ENCODE results near the gene SIK2.

The SIK2 gene

DNA sequence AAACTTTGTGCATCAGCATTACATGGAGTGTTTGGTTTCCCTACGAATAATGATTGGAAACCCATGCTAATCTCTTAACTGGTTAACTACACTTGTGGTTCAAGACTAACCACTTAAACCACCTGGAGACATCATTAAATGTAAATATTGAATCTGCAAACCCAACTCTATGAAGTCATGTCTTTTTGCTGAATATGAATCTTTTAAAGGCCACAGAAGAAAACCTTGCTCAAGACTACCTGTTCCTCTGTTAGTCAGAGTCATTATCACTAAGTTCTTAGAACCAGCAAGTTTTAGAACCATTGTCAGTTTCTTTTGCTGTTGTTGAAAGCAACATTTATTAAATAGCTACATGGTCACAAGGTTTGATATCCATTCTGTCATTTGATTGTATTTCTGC, 70.7 kb downstream of the SIK2 start:
- Histone ChIP-seq H3K36me3 (ENCODE audit: insufficient read depth, low read length) (no peaks in the 10 kb centered on the region), H3K9ac (ENCODE audit: low read depth, low read length) (no peak overlapping the region), H3K4me1 (ENCODE audit: insufficient read depth, low read length) (no peaks in the 10 kb centered on the region), H3K9me3 (ENCODE audit: control insufficient read depth, insufficient read depth, low read length) (no peaks in the 10 kb centered on the region)

DNA sequence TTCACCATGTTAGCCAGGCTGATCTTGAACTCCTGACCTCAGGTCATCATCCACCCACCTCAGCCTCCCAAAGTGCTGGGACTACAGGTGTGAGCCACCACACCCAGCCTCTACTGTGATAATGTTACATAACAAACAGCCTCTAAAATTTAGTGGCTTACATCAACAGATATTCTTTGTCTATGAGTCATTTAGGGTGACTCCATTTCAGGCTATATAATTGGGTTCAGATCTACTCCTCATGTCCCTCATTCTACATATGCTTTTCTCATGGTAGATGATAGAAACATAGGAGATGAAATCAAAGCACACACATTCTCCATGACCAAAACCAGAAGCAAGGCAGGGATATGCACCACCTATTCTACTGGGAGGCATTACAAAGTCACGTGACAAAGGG, 72.7 kb downstream of the SIK2 start:
- H3K36me3 ChIP-seq (ENCODE audit: insufficient read depth, low read length) = no peaks in the 10 kb centered on the region

DNA sequence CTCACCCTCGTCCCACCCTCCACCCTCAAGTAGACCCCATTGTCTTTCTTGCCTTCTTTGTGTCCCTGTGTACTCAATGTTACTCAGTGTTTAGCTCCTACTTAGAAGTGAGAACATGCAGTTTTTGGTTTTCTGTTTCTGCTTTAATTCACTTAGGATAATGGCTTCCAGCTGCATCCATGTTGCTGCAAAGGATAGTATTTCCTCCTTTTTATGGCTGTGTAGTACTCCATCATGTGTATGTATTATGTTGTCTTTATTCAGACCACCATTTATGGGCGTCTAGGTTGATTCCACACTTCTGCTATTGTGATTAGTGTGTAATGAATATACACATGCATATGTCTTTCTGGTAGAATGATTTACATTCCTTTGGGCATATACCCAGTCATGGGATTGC, 73.6 kb downstream of the SIK2 start:
- no peaks in the 10 kb centered on the region for H3K4me1 ChIP-seq (ENCODE audit: insufficient read depth, low read length)
- H3K36me3 ChIP-seq (ENCODE audit: insufficient read depth, low read length) = no peaks in the 10 kb centered on the region
- no peak overlapping the region for H3K9ac ChIP-seq (ENCODE audit: low read depth, low read length)
- H3K9me3 ChIP-seq (ENCODE audit: control insufficient read depth, insufficient read depth, low read length) = no peaks in the 10 kb centered on the region

More for the DNA sequence above, 72.7 kb downstream of the SIK2 start:
- H3K9me3 ChIP-seq (ENCODE audit: control insufficient read depth, insufficient read depth, low read length) = no peaks in the 10 kb centered on the region
- no peaks in the 10 kb centered on the region for H3K4me1 ChIP-seq (ENCODE audit: insufficient read depth, low read length)
- H3K9ac ChIP-seq (ENCODE audit: low read depth, low read length) = no peak overlapping the region

DNA sequence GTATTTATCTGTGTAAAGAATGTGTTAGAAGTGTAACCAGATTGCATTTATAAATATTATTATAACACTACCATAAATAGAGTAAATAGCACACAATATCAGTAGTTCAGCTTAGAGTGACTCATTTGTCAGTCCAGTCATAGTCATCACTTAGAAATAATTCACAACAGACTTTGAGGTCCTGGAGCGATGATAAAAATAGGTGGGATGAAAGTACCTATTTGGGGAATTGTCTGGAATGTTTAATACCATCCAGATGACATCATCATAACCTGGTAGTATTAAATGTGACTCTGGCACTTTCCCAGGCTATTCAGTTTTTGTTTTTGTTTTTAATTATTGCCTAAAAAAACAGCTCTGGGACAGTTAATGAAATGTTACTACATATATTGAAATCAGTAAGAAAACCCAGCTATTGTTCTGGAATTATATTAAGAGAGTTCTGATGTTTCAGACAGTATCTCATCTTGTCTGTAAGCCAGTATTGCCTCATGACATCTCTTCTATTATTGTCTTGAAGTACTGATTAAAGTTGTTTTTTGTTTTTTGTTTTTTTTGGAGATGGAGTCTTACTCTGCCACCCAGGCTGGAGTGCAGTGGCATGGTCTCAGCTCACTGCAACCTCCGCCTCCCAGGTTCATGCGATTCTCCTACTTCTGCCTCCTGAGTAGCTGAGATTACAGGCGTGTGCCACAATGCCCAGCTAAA, 74.8 kb downstream of the SIK2 start:
- H3K9ac ChIP-seq (ENCODE audit: low read depth, low read length) = no peak overlapping the region
- no peaks in the 10 kb centered on the region for H3K9me3 ChIP-seq (ENCODE audit: control insufficient read depth, insufficient read depth, low read length)
- H3K36me3 ChIP-seq (ENCODE audit: insufficient read depth, low read length) = no peaks in the 10 kb centered on the region

DNA sequence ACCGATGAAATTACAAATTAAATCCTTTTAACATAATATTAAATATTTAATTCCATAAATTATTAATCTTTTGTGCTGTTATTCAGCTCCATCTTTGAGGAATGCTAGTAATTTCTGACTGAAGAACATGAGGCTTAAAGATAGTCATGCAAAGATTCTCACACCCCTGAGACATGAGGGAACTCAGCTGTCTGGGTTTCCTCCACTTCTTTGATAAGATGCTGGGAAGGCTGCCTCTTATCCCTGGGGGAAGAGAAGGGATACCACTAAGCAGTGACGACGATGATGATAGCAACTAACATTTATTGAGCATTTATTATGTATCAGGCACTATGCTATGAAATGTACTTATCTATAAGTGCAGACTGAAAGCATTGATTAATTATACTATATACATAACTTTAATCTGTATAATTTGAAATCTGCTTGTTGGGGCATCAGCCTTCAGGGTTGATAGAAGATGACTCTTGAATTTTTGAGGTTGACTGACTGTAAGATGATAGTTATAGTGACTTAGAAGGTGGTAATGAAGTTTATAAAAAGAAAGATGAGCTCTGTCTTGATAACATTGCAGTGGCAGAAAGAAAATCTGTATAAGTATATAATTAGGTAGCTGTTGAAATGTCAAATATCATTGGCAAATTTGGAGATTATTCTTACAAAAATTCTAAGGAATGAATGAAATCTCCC, 78.4 kb downstream of the SIK2 start:
- Histone ChIP-seq H3K9ac (ENCODE audit: low read depth, low read length) (no peak overlapping the region), H3K4me1 (ENCODE audit: insufficient read depth, low read length) (no peaks in the 10 kb centered on the region), H3K36me3 (ENCODE audit: insufficient read depth, low read length) (no peaks in the 10 kb centered on the region), H3K9me3 (ENCODE audit: control insufficient read depth, insufficient read depth, low read length) (no peaks in the 10 kb centered on the region)

More for the DNA sequence above, 74.8 kb downstream of the SIK2 start:
- no peaks in the 10 kb centered on the region for H3K4me1 ChIP-seq (ENCODE audit: insufficient read depth, low read length)

DNA sequence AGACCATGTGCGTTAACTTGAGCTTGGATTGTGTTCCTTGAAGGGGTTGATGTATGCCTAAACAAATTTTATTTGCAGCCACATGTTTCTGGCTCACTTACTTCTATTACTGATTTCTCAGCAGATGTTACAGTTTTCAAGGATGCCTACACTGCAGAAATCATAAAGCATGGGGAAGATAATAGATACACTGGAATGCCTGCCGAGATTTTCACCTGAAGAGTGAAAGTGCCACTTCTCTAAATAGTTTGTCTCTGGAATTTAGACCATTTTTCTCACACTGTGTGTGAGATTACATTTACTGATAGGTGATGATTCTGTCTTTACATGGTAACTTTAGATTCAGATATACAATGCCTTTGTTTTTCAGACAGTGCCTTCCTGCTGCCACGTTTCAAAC, 81.6 kb downstream of the SIK2 start:
- Histone ChIP-seq H3K9ac (ENCODE audit: low read depth, low read length) (no peak overlapping the region), H3K36me3 (ENCODE audit: insufficient read depth, low read length) (no peaks in the 10 kb centered on the region), H3K9me3 (ENCODE audit: control insufficient read depth, insufficient read depth, low read length) (no peaks in the 10 kb centered on the region)

DNA sequence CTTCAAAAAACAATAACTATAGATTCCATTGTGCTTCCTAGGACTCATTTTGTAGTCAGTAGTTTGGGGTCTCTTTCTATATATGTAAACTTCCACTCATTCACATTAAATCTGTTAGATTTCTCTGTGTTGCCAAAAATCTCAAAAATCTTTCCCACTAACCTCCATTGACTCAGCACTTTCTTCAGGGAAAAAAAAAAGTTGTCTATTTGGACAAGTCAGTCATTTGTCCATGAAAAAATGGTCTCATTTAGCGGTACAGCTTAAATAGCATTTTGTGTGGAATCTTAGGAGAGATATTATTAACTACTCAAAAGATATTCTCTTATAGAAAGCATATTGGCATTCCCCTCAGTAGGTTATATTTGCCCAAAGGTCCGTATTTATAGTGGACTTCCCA, 82.0 kb downstream of the SIK2 start:
- Histone ChIP-seq H3K36me3 (ENCODE audit: insufficient read depth, low read length) (0 out of 2 replicates have a peak, but pooled peaks cover 1% of the 10 kb centered on the region), H3K9ac (ENCODE audit: low read depth, low read length) (no peak overlapping the region), H3K4me1 (ENCODE audit: insufficient read depth, low read length) (no peaks in the 10 kb centered on the region), H3K9me3 (ENCODE audit: control insufficient read depth, insufficient read depth, low read length) (no peaks in the 10 kb centered on the region)

More for the DNA sequence above, 81.6 kb downstream of the SIK2 start:
- H3K4me1 ChIP-seq (ENCODE audit: insufficient read depth, low read length) = no peaks in the 10 kb centered on the region

DNA sequence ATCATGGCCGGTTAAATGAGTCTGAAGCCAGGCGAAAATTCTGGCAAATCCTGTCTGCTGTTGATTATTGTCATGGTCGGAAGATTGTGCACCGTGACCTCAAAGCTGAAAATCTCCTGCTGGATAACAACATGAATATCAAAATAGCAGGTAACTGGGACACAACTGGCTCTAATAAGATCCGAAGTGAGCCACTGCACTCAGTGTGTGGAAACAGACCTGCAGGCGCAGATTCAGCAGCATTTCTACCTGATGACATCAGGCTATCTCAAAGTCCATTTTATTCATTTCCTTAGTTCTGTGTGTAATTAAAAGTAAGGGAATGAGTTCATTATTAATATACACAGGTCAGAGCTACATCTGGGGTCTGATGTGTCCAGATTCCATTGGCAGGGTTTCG, 85.8 kb downstream of the SIK2 start:
- H3K36me3 ChIP-seq (ENCODE audit: insufficient read depth, low read length) = 0 out of 2 replicates have a peak, but pooled peaks cover 4% of the 10 kb centered on the region
- H3K4me1 ChIP-seq (ENCODE audit: insufficient read depth, low read length) = no peaks in the 10 kb centered on the region

DNA sequence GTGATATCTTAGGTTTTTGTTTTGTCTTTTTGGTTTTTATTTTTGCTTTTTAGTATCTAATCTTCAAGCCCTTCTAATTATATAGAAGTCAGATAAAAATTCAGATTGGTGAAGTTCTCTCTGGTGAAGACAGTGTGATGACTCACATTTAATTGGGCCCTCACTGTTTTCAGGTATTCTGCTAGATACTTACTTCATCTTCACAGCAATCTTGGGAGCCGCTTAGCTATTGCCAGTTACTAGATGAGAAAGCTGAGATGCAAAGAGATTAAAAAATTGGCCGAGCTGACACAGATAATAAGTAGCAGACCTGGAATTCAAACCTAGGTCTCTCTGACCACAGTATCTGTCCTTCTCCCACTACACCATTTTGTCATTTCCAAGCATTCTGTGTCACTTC, 88.9 kb downstream of the SIK2 start:
- Histone ChIP-seq H3K36me3 (ENCODE audit: insufficient read depth, low read length) (0 out of 2 replicates have a peak, but pooled peaks cover 4% of the 10 kb centered on the region), H3K9ac (ENCODE audit: low read depth, low read length) (no peak overlapping the region), H3K9me3 (ENCODE audit: control insufficient read depth, insufficient read depth, low read length) (no peaks in the 10 kb centered on the region), H3K4me1 (ENCODE audit: insufficient read depth, low read length) (no peaks in the 10 kb centered on the region)

More for the DNA sequence above, 85.8 kb downstream of the SIK2 start:
- no peaks in the 10 kb centered on the region for H3K9me3 ChIP-seq (ENCODE audit: control insufficient read depth, insufficient read depth, low read length)
- no peak overlapping the region for H3K9ac ChIP-seq (ENCODE audit: low read depth, low read length)

DNA sequence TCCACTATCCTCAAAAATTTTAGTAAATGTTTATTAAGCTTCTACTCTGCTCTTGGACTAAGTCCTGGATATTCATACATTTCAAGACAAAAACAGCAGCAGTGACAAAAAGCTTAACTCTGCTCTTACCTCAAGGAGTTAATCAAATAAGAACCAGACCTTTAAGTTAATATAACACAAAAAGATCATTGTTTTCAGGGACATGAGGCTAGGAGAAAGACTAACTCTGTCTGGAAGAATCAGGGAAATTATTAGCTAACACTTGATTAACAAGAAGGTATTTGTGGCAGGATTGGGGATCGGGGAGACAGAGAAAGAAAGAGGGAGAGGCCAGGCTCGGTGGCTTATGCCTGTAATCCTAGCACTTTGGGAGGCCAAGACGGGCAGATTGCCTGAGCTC, 89.5 kb downstream of the SIK2 start:
- Histone ChIP-seq H3K36me3 (ENCODE audit: insufficient read depth, low read length) (0 out of 2 replicates have a peak, but pooled peaks cover 4% of the 10 kb centered on the region), H3K4me1 (ENCODE audit: insufficient read depth, low read length) (no peaks in the 10 kb centered on the region), H3K9ac (ENCODE audit: low read depth, low read length) (no peak overlapping the region), H3K9me3 (ENCODE audit: control insufficient read depth, insufficient read depth, low read length) (no peaks in the 10 kb centered on the region)

DNA sequence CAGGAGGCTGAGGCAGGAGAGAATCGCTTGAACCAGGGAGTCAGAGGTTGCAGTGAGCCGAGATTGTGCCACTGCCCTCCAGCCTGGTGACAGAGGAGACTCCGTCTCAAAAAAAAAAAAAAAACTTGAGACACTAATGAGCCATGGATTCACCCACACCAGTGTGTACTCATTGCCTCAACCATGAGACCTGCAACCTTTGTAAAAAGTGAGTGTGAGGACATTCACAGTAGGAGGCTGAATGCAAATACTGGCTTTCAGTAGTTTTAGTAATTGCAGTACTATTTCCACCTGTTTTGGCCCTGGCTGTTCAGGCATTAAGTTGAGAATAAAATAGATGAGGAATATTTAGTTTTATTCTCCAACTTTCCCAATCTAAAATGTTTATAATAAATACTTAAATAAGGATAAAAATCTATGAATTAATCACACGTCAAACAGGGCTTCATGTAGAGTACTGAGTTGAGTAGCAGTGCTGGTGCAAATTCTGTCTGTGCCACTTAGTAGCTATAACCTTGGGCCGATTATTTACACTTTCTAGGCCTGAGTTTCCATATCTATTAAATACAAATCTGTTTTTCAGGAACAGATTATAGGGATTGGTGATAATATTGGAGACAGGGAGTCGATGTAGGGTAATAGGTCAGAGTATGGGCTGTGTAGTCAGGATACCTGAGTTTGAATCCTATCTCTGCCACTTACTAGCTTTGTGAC, 91.1 kb downstream of the SIK2 start:
- H3K9me3 ChIP-seq (ENCODE audit: control insufficient read depth, insufficient read depth, low read length) = no peaks in the 10 kb centered on the region
- no peaks in the 10 kb centered on the region for H3K4me1 ChIP-seq (ENCODE audit: insufficient read depth, low read length)
- no peak overlapping the region for H3K9ac ChIP-seq (ENCODE audit: low read depth, low read length)
- 0 out of 2 replicates have a peak, but pooled peaks cover 4% of the 10 kb centered on the region for H3K36me3 ChIP-seq (ENCODE audit: insufficient read depth, low read length)

DNA sequence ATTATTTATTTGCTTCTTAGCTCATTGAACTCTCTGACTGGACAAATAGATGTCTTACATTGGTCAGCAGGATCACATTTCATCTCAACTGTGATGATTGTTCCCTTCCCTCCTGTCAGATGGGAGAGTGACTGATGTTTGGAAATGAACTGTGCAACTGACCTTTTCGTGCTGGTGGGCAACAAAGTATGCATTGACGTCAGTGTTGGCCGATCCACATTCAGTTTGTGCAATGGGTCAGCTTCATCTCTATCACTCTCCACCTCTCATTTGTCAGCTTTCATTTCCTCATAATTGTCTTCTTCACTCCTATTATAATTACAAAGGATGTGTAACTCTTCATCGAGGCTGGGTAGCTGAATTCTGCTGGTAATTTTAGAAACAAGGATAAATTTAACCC, 92.6 kb downstream of the SIK2 start:
- no peaks in the 10 kb centered on the region for H3K4me1 ChIP-seq (ENCODE audit: insufficient read depth, low read length)
- H3K9ac ChIP-seq (ENCODE audit: low read depth, low read length) = no peak overlapping the region
- H3K9me3 ChIP-seq (ENCODE audit: control insufficient read depth, insufficient read depth, low read length) = no peaks in the 10 kb centered on the region
- no peaks in the 10 kb centered on the region for H3K36me3 ChIP-seq (ENCODE audit: insufficient read depth, low read length)

DNA sequence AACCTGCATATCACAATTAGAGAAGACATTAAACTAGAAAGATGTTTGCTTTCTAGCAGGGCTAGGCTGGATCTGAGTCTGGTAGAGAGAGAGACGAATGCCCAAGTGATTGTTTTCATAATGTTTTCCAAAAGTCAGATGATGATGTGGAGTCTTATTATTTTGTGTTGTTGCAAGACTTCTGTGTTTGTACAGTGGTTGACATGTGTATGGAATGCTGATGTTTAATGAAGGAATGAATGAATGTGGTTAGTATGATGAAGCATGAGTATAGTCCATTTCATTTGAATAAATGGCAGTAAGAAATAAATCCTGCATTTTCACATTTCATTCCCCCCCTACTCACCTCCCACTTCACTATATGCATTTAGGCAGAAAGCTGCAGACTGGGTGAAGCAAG, 94.3 kb downstream of the SIK2 start:
- no peaks in the 10 kb centered on the region for H3K36me3 ChIP-seq (ENCODE audit: insufficient read depth, low read length)
- no peaks in the 10 kb centered on the region for H3K9me3 ChIP-seq (ENCODE audit: control insufficient read depth, insufficient read depth, low read length)
- no peaks in the 10 kb centered on the region for H3K4me1 ChIP-seq (ENCODE audit: insufficient read depth, low read length)
- no peak overlapping the region for H3K9ac ChIP-seq (ENCODE audit: low read depth, low read length)

DNA sequence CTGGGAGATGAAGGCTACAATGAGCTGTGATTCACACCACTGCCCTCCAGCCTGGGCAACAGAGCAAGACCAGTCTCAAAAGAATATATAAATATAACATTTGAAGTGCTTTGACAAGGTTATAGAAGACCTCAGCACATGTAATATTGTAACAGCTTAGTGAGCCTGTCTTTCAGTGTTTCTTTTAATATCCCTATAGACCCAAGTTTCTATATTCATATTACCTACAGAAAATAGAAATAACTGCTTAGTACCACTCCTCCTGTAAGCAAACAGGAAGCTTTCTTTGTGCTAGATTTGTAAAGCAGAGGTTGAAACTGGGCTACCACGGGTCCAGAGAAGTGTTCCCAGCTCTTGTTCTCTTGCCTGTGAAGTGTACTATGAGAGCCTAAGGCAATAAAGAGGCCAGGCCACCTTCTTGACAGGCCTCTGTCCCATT, 95.7 kb downstream of the SIK2 start:
- H3K36me3 ChIP-seq (ENCODE audit: insufficient read depth, low read length) = no peaks in the 10 kb centered on the region
- no peaks in the 10 kb centered on the region for H3K4me1 ChIP-seq (ENCODE audit: insufficient read depth, low read length)
- no peak overlapping the region for H3K9ac ChIP-seq (ENCODE audit: low read depth, low read length)
- no peaks in the 10 kb centered on the region for H3K9me3 ChIP-seq (ENCODE audit: control insufficient read depth, insufficient read depth, low read length)

Data from ES-I3 (cell line).